GM23248 (cell line): ENCODE data around the gene KRT84.

ENCODE experiments used
- EZH2 ChIP-seq: fragments of 200-600 bp; sonication (generic); IDR thresholded peaks from 2 replicates; pipeline ENCODE4 v1.6.1; 2018; ENCODE audit warnings: antibody characterized with exemption, mild to moderate bottlenecking; ENCODE audit not compliant: insufficient read depth, poor library complexity, severe bottlenecking
- EZH2phosphoT487 ChIP-seq: fragments of 200-600 bp; sonication (generic); IDR thresholded peaks from 2 replicates; pipeline ENCODE4 v1.6.1; 2018; ENCODE audit warnings: antibody characterized with exemption, moderate library complexity, mild to moderate bottlenecking, low read depth; ENCODE audit not compliant: insufficient read depth

DNA sequence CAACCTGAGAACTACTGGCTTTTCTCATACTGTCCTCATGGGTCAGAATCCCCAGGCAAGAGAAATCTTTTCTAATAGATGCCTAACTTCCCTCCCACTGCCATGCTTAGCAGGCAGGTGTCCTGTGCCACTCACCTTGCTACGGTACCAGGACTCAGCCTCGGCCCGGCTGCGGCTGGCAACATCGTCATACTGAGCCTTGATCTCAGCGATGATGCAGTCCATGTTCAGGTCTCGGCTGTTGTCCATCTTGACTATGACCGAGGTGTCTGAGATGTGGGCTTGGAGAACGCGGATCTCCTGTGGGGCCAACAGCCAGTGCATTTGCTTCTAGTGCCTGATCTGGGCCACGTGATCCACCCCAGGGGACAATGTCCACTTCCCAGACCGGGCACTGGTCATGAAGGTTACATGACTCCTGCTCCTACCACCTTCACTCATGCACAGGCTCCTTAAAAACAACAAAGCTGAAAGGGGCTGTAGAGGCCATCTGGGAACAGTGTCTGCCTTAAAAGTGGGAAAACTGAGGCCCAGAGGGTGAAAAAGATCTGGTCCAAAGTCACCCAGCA lies 22.3 kb downstream of the KRT84 start:
- TF ChIP-seq EZH2phosphoT487 (no peak), EZH2 (no peak)
